IMR-90 (cell line): ENCODE results near the gene ATF4. TPM values are rescaled to one million over a fixed set of nuclear protein-coding genes. Genes with fewer than 3 reads are reported as not detected.
A peak's percentile ranks its signal among the peaks of the same experiment; 100 is the strongest.

Source experiments
- ATAC-seq: fragments of 200-7000 bp; cut with Tn5 transposase; 2 replicates; pipeline ENCODE4 v1.9.1; 2020; ENCODE audit warnings: low read depth, mild to moderate bottlenecking, moderate library complexity
- BruUV-seq: library from RNA; stranded (reverse); fragments of 400-500 nt; replicated peaks from 2 replicates; lab custom pipeline; 2021; lab: Mats Ljungman, UMichigan
- CTCF ChIA-PET: fragments of 300-600 bp; formaldehyde crosslinking; extraction: SDS; loops from one replicate; lab custom pipeline; 2021; ENCODE audit warnings: antibody characterized with exemption; lab: Yijun Ruan, JAX
- POLR2A ChIA-PET: fragments of 300-600 bp; sonication (Branson Sonifier 250); formaldehyde crosslinking; loops from one replicate; lab custom pipeline; 2022; ENCODE audit warnings: antibody characterized with exemption; ENCODE audit not compliant: unreplicated experiment; lab: Charles Lee
- DNase-seq: peaks from one replicate; pipeline ENCODE4 v3.0.0; 2013
- H2AFZ ChIP-seq: replicated peaks from 2 replicates; pipeline ENCODE3; 2013; ENCODE audit warnings: low read length, mild to moderate bottlenecking; ENCODE audit not compliant: poor library complexity
- H2AK5ac ChIP-seq: 2 replicates; pipeline ENCODE4 v1.6.1; 2013; ENCODE audit warnings: low read depth, low read length, inconsistent platforms
- H2AK9ac ChIP-seq: replicated peaks from 2 replicates; pipeline ENCODE3; 2013; ENCODE audit warnings: mild to moderate bottlenecking, low read depth, low read length, moderate library complexity; ENCODE audit not compliant: poor library complexity
- H2BK120ac ChIP-seq: 2 replicates; pipeline ENCODE4 v1.6.1; 2013; ENCODE audit warnings: low read depth, low read length, inconsistent platforms
- H2BK15ac ChIP-seq: 3 replicates; pipeline ENCODE4 v1.6.1; 2013; ENCODE audit warnings: low read depth, low read length, inconsistent platforms
- H2BK20ac ChIP-seq: 2 replicates; pipeline ENCODE4 v1.6.1; 2013; ENCODE audit warnings: low read depth, mild to moderate bottlenecking, inconsistent platforms, low read length, moderate library complexity
- H2BK5ac ChIP-seq: 2 replicates; pipeline ENCODE4 v1.6.1; 2013; ENCODE audit warnings: mild to moderate bottlenecking, low read depth, low read length, inconsistent platforms; ENCODE audit not compliant: poor library complexity, severe bottlenecking
- H3K14ac ChIP-seq: replicated peaks from 2 replicates; pipeline ENCODE4 v1.6.1; 2013; ENCODE audit warnings: low read depth, low read length, inconsistent platforms
- H3K18ac ChIP-seq: 2 replicates; pipeline ENCODE4 v1.6.1; 2013; ENCODE audit warnings: low read depth, low read length, control low read depth
- H3K23ac ChIP-seq: 2 replicates; pipeline ENCODE4 v1.6.1; 2013; ENCODE audit warnings: low read depth, low read length, inconsistent platforms
- H3K27ac ChIP-seq: 2 replicates; pipeline ENCODE4 v1.5.1; 2013; ENCODE audit warnings: mild to moderate bottlenecking, control low read depth, low read length; ENCODE audit not compliant: insufficient read depth
- H3K27me3 ChIP-seq: 2 replicates; pipeline ENCODE4 v1.6.1; 2013; ENCODE audit warnings: low read length; ENCODE audit not compliant: control insufficient read depth, insufficient read depth
- H3K36me3 ChIP-seq: 2 replicates; pipeline ENCODE4 v1.6.1; 2013; ENCODE audit warnings: low read length, mixed read lengths; ENCODE audit not compliant: control insufficient read depth, insufficient read depth
- H3K4ac ChIP-seq: 2 replicates; pipeline ENCODE4 v1.6.1; 2013; ENCODE audit warnings: low read depth, low read length, inconsistent platforms
- H3K4me1 ChIP-seq: 2 replicates; pipeline ENCODE4 v1.6.1; 2013; ENCODE audit warnings: low read length, mixed read lengths; ENCODE audit not compliant: control insufficient read depth, insufficient read depth
- H3K4me2 ChIP-seq: 2 replicates; pipeline ENCODE4 v1.6.1; 2013; ENCODE audit warnings: low read depth, mild to moderate bottlenecking, control low read depth, low read length, moderate library complexity
- H3K4me3 ChIP-seq: 2 replicates; pipeline ENCODE4 v1.5.1; 2013; ENCODE audit warnings: low read depth, mild to moderate bottlenecking, control low read depth, low read length, moderate library complexity; ENCODE audit not compliant: insufficient read depth
- H3K56ac ChIP-seq: 2 replicates; pipeline ENCODE4 v1.6.1; 2013; ENCODE audit warnings: low read length, inconsistent platforms; ENCODE audit not compliant: insufficient read depth; ENCODE audit errors: extremely low read depth
- H3K79me1 ChIP-seq, 2 experiments: 2 replicates each; pipeline ENCODE4 v1.6.1; 2013; ENCODE audit warnings: low read length in 2 of 2, inconsistent platforms in 1 of 2, low read depth in 1 of 2
- H3K9ac ChIP-seq: 2 replicates; pipeline ENCODE4 v1.6.1; 2013; ENCODE audit warnings: low read depth, low read length, control low read depth
- H3K9me1 ChIP-seq: 2 replicates; pipeline ENCODE4 v1.6.1; 2013; ENCODE audit warnings: low read length, inconsistent platforms; ENCODE audit not compliant: insufficient read depth
- H3K9me3 ChIP-seq: 2 replicates; pipeline ENCODE4 v1.6.1; 2013; ENCODE audit warnings: low read length; ENCODE audit not compliant: control insufficient read depth, insufficient read depth
- H4K20me1 ChIP-seq: 2 replicates; pipeline ENCODE4 v1.6.1; 2013; ENCODE audit warnings: low read length, inconsistent platforms; ENCODE audit not compliant: insufficient read depth
- H4K5ac ChIP-seq: 2 replicates; pipeline ENCODE4 v1.6.1; 2013; ENCODE audit warnings: mild to moderate bottlenecking, low read depth, low read length, control low read depth
- H4K8ac ChIP-seq, 2 experiments: 2 replicates each; pipeline ENCODE4 v1.6.1; 2013; ENCODE audit warnings: low read depth in 2 of 2, low read length in 2 of 2, control low read depth in 1 of 2, inconsistent platforms in 1 of 2
- H4K91ac ChIP-seq: 2 replicates; pipeline ENCODE4 v1.6.1; 2013; ENCODE audit warnings: low read depth, low read length, inconsistent platforms; ENCODE audit not compliant: insufficient read depth
- CEBPB ChIP-seq: IDR thresholded peaks from 2 replicates; pipeline ENCODE4 v1.6.1; 2012; ENCODE audit warnings: low read depth, low read length, improper control_type of control experiment
- CHD1 ChIP-seq: IDR thresholded peaks from 2 replicates; pipeline ENCODE4 v1.6.1; 2012; ENCODE audit warnings: low read depth, low read length, improper control_type of control experiment
- ELK1 ChIP-seq: fragments of 150-350 bp; IDR thresholded peaks from 2 replicates; pipeline ENCODE4 v1.6.1; 2016; ENCODE audit warnings: low read depth, mild to moderate bottlenecking, low read length, moderate library complexity, borderline replicate concordance
- FOS ChIP-seq: fragments of 150-350 bp; IDR thresholded peaks from 2 replicates; pipeline ENCODE4 v1.6.1; 2016; ENCODE audit warnings: low read depth, low read length
- MAFK ChIP-seq: IDR thresholded peaks from 2 replicates; pipeline ENCODE4 v1.6.1; 2012; ENCODE audit warnings: low read depth, low read length, improper control_type of control experiment
- MXI1 ChIP-seq: IDR thresholded peaks from 2 replicates; pipeline ENCODE4 v1.6.1; 2012; ENCODE audit warnings: low read depth, mild to moderate bottlenecking, low read length, moderate library complexity, borderline replicate concordance
- NFE2L2 ChIP-seq: fragments of 150-350 bp; IDR thresholded peaks from 2 replicates; pipeline ENCODE4 v1.6.1; 2016; ENCODE audit warnings: low read depth, mild to moderate bottlenecking, low read length
- POLR2A ChIP-seq: IDR thresholded peaks from 2 replicates; pipeline ENCODE4 v1.6.1; 2012; ENCODE audit warnings: mild to moderate bottlenecking, low read depth, low read length
- RAD21 ChIP-seq: IDR thresholded peaks from 2 replicates; pipeline ENCODE4 v1.6.1; 2012; ENCODE audit warnings: low read length, improper control_type of control experiment
- RCOR1 ChIP-seq: IDR thresholded peaks from 2 replicates; pipeline ENCODE4 v1.6.1; 2012; ENCODE audit warnings: mild to moderate bottlenecking, low read length, improper control_type of control experiment; ENCODE audit not compliant: insufficient replicate concordance
- RFX5 ChIP-seq: IDR thresholded peaks from 2 replicates; pipeline ENCODE4 v1.8.0; 2012; ENCODE audit warnings: low read depth, mild to moderate bottlenecking, low read length, moderate library complexity
- SMC3 ChIP-seq: fragments of 150-350 bp; IDR thresholded peaks from 2 replicates; pipeline ENCODE4 v1.6.1; 2016; ENCODE audit warnings: low read depth, mild to moderate bottlenecking, antibody characterized with exemption, low read length, moderate library complexity
- USF2 ChIP-seq: fragments of 150-350 bp; IDR thresholded peaks from 2 replicates; pipeline ENCODE4 v1.6.1; 2017; ENCODE audit warnings: mild to moderate bottlenecking, antibody characterized with exemption, low read length, low read depth
- WGBS, 2 experiments: methylation state at CpG; one replicate each; pipeline versions ENCODE4 v1.1.5 to v1.1.7; 2013; ENCODE audit warnings: missing lambda C conversion rate in 2 of 2; ENCODE audit not compliant: insufficient read length in 1 of 2; ENCODE audit errors: extremely low coverage in 2 of 2; 5-methylcytosine and 5-hydroxymethylcytosine counted together
- dilution Hi-C: fragments of 300-500 bp; cut with HindIII; formaldehyde crosslinking; loops from one replicate; pipeline ENCODE4 v1.14.3; 2018; ENCODE audit warnings: low sequenced_read_pairs; ENCODE audit not compliant: unreplicated experiment
- in situ Hi-C: fragments of 300-500 bp; cut with MboI; formaldehyde crosslinking; loops from 3 replicates; pipeline ENCODE4 v1.14.3; 2019; ENCODE audit warnings: low sequenced_read_pairs, inconsistent platforms, mixed read lengths
- intact Hi-C: fragments of 100-400 bp; cut with micrococcal nuclease; formaldehyde crosslinking; loops from 2 replicates; pipeline ENCODE4 v1.10.0; 2022
- polyA plus RNA-seq, 3 experiments: library from polyadenylated mRNA; depleted of rRNA; stranded (reverse); fragments of >200 nt; gene quantifications; 2 replicates each; pipeline ENCODE4 v1.2.3, GENCODE V29; 2012; ENCODE audit warnings: low replicate concordance in 1 of 3
- total RNA-seq: library from RNA; depleted of rRNA; stranded (reverse); fragments of >200 nt; gene quantifications from 2 replicates; pipeline ENCODE4 v1.2.3, GENCODE V29; 2012
- TF ChIP-seq, protein P1 (sequence below): conservative IDR thresholded peaks from 2 replicates; pipeline ENCODE4 v1.5.1; 2012; ENCODE audit warnings: mild to moderate bottlenecking, low read depth, low read length, improper control_type of control experiment

Gene ATF4
- total and polyA plus RNA-seq, 2 of the 4 experiments (the other 2 are of a cell fraction), result 148 to 662 TPM

DNA sequence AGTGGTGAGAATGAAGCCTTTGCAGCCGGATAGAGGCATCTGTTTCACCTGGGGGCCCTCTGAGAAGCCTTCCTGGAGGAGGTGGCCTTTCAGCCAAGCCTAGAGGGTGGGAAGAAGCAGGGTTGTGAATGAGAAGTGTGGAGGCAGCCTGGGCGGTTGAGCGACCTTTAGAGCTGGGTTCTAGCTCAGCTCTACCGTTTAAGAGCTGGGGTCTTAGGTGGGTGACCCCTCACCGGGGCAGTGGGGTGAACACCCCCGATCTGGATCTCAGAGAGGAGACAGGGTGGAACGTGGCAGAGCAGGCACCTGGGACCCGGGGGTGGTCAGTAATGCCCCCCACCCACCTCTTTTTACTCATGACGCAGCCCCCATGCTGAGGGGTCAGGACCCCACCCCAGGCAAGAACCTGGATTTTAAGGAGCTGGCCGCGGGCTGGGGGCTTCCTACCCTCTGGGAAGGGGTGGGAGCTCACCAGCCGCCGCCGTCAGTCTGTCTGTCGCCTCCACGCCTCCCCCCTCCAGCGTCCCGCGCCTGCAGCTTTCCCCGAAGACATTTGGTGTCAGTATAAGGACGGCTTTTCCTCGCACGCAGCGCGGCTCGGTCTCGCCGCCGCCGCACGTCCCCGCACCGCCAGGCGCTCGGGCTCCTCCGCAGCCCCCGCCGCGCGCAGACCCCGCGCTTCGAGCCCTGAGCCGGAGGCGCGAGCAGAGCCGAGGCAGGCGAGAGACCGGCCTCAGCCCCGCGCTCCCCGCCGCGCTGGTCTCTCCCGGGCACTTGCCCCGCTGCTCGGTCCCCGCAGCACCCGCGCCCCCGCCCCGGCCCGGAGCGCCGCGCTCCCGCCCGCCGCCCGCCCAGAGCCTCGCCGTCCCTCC is 36.8 kb downstream of the ATF4 start:
- no peak overlapping the region for H3K4me2 ChIP-seq
- no peaks in the 10 kb centered on the region for H3K79me1 ChIP-seq
- no peak overlapping the region for H4K8ac ChIP-seq
- no peak overlapping the region for H2BK5ac ChIP-seq
- no peak overlapping the region for H4K91ac ChIP-seq
- no peak overlapping the region for H2BK15ac ChIP-seq
- H3K36me3 ChIP-seq, result no peaks in the 10 kb centered on the region
- no peak overlapping the region for H2BK20ac ChIP-seq
- H4K5ac ChIP-seq, result no peak overlapping the region
- intact Hi-C loops (loop anchor here (5.0 kb wide), 1 partner anchor 250 kb away; no protein-coding TSS in a partner anchor), in situ Hi-C loops (no loop called here), dilution Hi-C loops (no loop called here)
- peak overlapping the region; percentile 51 for H2AFZ ChIP-seq
- H3K27ac ChIP-seq, result no peak overlapping the region
- no peak overlapping the region for H3K14ac ChIP-seq
- ATAC-seq (peak; percentile 73), DNase-seq (peak; percentile 7)
- BruUV-seq, result no TSS peak
- H2AK9ac ChIP-seq, result peak overlapping the region; percentile 42
- H3K56ac ChIP-seq, result no peak overlapping the region
- no peak overlapping the region for H3K9ac ChIP-seq
- peaks cover 2% of the 10 kb centered on the region; the same call in 1 of the 2 replicates for H3K4me1 ChIP-seq
- H3K9me3 ChIP-seq, result no peaks in the 10 kb centered on the region
- no peaks in the 10 kb centered on the region for H4K20me1 ChIP-seq
- 0% methylated on average over 30 of the region's 72 CpGs; no CpG with 5 or more reads in 1 of the 2 experiments for WGBS, 2 experiments
- no peak overlapping the region for H2BK120ac ChIP-seq
- no peak overlapping the region for H3K4ac ChIP-seq
- no peak overlapping the region for H3K23ac ChIP-seq
- ChIA-PET CTCF (interaction anchor here (1.0 kb wide), 1 partner anchor 369 kb away, joined by 3 read pairs; no protein-coding TSS in a partner anchor), POLR2A (no interaction called here)
- no peak overlapping the region; the same call in 1 of the 2 replicates for H3K4me3 ChIP-seq
- no peaks in the 10 kb centered on the region for H3K9me1 ChIP-seq
- peaks cover 79% of the 10 kb centered on the region for H3K27me3 ChIP-seq
- no peak overlapping the region for H3K18ac ChIP-seq
- H2AK5ac ChIP-seq, result no peak overlapping the region
- TF ChIP-seq ELK1 (no peak), POLR2A (no peak), RFX5 (no peak), USF2 (no peak), RAD21 (peak; percentile 50), MAFK (no peak), RCOR1 (no peak), SMC3 (peak; percentile 23; the same call in 1 of the 2 replicates), CHD1 (no peak), FOS (no peak), CEBPB (no peak), MXI1 (no peak), NFE2L2 (no peak)
- TF ChIP-seq, protein P1, sequence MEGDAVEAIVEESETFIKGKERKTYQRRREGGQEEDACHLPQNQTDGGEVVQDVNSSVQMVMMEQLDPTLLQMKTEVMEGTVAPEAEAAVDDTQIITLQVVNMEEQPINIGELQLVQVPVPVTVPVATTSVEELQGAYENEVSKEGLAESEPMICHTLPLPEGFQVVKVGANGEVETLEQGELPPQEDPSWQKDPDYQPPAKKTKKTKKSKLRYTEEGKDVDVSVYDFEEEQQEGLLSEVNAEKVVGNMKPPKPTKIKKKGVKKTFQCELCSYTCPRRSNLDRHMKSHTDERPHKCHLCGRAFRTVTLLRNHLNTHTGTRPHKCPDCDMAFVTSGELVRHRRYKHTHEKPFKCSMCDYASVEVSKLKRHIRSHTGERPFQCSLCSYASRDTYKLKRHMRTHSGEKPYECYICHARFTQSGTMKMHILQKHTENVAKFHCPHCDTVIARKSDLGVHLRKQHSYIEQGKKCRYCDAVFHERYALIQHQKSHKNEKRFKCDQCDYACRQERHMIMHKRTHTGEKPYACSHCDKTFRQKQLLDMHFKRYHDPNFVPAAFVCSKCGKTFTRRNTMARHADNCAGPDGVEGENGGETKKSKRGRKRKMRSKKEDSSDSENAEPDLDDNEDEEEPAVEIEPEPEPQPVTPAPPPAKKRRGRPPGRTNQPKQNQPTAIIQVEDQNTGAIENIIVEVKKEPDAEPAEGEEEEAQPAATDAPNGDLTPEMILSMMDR, result peak; percentile 39
